Measurements from ENCODE around the gene SRC.

The SRC gene

GRCh38 chr20:37446286-37447032 is 100.5 kb downstream of the SRC start:
- no peak for ATAC-seq
- TF ChIP-seq TCF4 (CRISPR knock-in tag; IDR thresholded peaks at IDR 0.05; ENCODE audit: borderline replicate concordance) = no peak
- TF ChIP-seq ARNTL (CRISPR knock-in tag; IDR thresholded peaks at IDR 0.05; ENCODE audit: borderline replicate concordance, low read depth) = no peak
- TF ChIP-seq ZNF8 (CRISPR knock-in tag; IDR thresholded peaks at IDR 0.05) = no peak
- TF ChIP-seq POU6F1 (CRISPR knock-in tag; IDR thresholded peaks at IDR 0.05; ENCODE audit: borderline replicate concordance, low read depth) = no peak
- no peak for TF ChIP-seq CSDC2 (CRISPR knock-in tag; IDR thresholded peaks at IDR 0.05)
- no peak for TF ChIP-seq OSR1 (CRISPR knock-in tag; IDR thresholded peaks at IDR 0.05)
- TF ChIP-seq BACH2 (CRISPR knock-in tag; IDR thresholded peaks at IDR 0.05; ENCODE audit: borderline replicate concordance) = no peak

- TF ChIP-seq TSHZ2 (CRISPR knock-in tag; IDR thresholded peaks at IDR 0.05) (no peak), PATZ1 (CRISPR knock-in tag; IDR thresholded peaks at IDR 0.05; ENCODE audit: borderline replicate concordance) (no peak), BACH2 (CRISPR knock-in tag; IDR thresholded peaks at IDR 0.05; ENCODE audit: borderline replicate concordance) (no peak), ISL1 (CRISPR knock-in tag; IDR thresholded peaks at IDR 0.05) (no peak), SNAI2 (CRISPR knock-in tag; IDR thresholded peaks at IDR 0.05) (no peak), ZNF565 (CRISPR knock-in tag; conservative IDR thresholded peaks at IDR 0.05; ENCODE audit: low read depth) (no peak), CREB5 (CRISPR knock-in tag; IDR thresholded peaks at IDR 0.05; ENCODE audit: low read depth) (no peak), TOX (CRISPR knock-in tag; IDR thresholded peaks at IDR 0.05; ENCODE audit: borderline replicate concordance) (no peak), RARB (CRISPR knock-in tag; IDR thresholded peaks at IDR 0.05) (no peak), POU6F1 (CRISPR knock-in tag; IDR thresholded peaks at IDR 0.05; ENCODE audit: borderline replicate concordance, low read depth) (no peak), ZC3H10 (CRISPR knock-in tag; IDR thresholded peaks at IDR 0.05) (no peak), ZFP3 (CRISPR knock-in tag; IDR thresholded peaks at IDR 0.05) (no peak), ZNF70 (CRISPR knock-in tag; IDR thresholded peaks at IDR 0.05) (no peak), PPARA (CRISPR knock-in tag; IDR thresholded peaks at IDR 0.05; ENCODE audit: borderline replicate concordance) (no peak)
- ATAC-seq = no peak
Observed at GRCh38 chr20:37447688-37448087, 101.7 kb downstream of the SRC start.

- ATAC-seq = no peak
- TF ChIP-seq TSHZ2 (CRISPR knock-in tag; IDR thresholded peaks at IDR 0.05) (no peak), PATZ1 (CRISPR knock-in tag; IDR thresholded peaks at IDR 0.05; ENCODE audit: borderline replicate concordance) (no peak), ZFP3 (CRISPR knock-in tag; IDR thresholded peaks at IDR 0.05) (no peak), BACH2 (CRISPR knock-in tag; IDR thresholded peaks at IDR 0.05; ENCODE audit: borderline replicate concordance) (no peak), CREB5 (CRISPR knock-in tag; IDR thresholded peaks at IDR 0.05; ENCODE audit: low read depth) (no peak), ZFP30 (CRISPR knock-in tag; IDR thresholded peaks at IDR 0.05) (no peak)
Observed at GRCh38 chr20:37449276-37449675, 103.3 kb downstream of the SRC start.
